Fibroblast of pulmonary artery (primary cell): ENCODE data around the gene POM121L2.

ENCODE experiments used
- DNase-seq: peaks from one replicate; pipeline ENCODE4 v3.0.0-alpha.2; 2010; ENCODE audit warnings: low read depth
- H3K4me3 ChIP-seq: replicated peaks from 2 replicates; pipeline ENCODE4 v1.5.1; 2011; ENCODE audit warnings: low read depth, mild to moderate bottlenecking, control low read depth, low read length, moderate library complexity
- CTCF ChIP-seq: IDR thresholded peaks from 2 replicates; pipeline ENCODE4 v1.5.1; 2011; ENCODE audit warnings: mild to moderate bottlenecking, control low read depth, low read length, inconsistent platforms; ENCODE audit errors: missing control alignments

POM121L2 gene

GRCh38 chr6:27260836-27261375 is 51.2 kb downstream of the POM121L2 start:
- no peak for TF ChIP-seq CTCF
- no peak for DNase-seq
- peak overlapping the region; percentile 19 for H3K4me3 ChIP-seq

GRCh38 chr6:27260369-27260768 is 51.7 kb downstream of the POM121L2 start:
- no peak overlapping the region for H3K4me3 ChIP-seq
- no peak for DNase-seq
- TF ChIP-seq CTCF, result no peak
